ENCODE measurements around the gene SRPRB. TPM values are rescaled to one million over a fixed set of nuclear protein-coding genes. Genes with fewer than 3 reads are reported as not detected.

The SRPRB gene, protein sequence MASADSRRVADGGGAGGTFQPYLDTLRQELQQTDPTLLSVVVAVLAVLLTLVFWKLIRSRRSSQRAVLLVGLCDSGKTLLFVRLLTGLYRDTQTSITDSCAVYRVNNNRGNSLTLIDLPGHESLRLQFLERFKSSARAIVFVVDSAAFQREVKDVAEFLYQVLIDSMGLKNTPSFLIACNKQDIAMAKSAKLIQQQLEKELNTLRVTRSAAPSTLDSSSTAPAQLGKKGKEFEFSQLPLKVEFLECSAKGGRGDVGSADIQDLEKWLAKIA
- 28.9 TPM for polyA plus RNA-seq (2013, experiment 1 of 2)
- polyA plus RNA-seq (2013, experiment 2 of 2) = 29.5 TPM

DNA sequence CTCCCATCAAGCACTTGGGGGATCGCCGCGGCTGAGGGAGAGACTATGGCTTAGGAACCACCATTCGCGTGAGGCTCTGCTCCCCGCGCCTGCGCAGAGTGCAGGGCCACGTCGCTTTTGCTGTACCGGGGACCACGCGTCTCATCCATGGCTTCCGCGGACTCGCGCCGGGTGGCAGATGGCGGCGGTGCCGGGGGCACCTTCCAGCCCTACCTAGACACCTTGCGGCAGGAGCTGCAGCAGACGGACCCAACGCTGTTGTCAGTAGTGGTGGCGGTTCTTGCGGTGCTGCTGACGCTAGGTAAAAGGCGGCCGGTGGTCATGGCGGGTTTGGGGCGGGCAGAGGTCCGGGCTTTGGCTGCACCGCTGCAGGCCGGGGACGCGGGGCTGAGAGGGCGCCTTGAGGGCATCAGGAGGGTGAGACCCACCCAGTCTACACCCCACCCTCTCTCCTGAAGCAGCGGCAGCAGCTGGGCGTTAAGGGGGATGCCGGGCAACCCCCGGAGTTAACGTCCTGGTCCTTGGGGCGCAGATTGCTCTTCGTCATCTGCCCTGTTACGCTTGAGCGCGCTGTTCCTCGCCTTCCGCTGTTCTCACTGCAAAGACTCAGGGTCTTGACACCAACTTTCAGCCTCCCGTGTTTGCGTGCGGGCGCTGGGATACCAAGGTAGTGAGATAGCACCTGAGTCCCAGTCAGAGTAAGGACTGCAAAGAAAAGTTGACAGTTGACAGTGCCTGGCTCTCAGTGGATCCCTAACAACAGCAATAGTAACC lies at the start of gene SRPRB:
TSS of gene SRPRB (plus strand) at position 114 of the 774 bp plus-strand sequence. CDS start at position 148, 34 bp downstream.
- WGBS = under 1% methylated on average over 53 of the region's 53 CpGs
- no peaks in the 10 kb centered on the region; the same call in 1 of the 2 replicates for H3K4me1 ChIP-seq (ENCODE audit: insufficient read depth, low read length)
- no peaks in the 10 kb centered on the region for H3K27me3 ChIP-seq (ENCODE audit: insufficient read depth, low read length)
- H3K9ac ChIP-seq (ENCODE audit: low read depth, low read length) = peak within 1 kb of the TSS; percentile 81
- H3K4me3 ChIP-seq (ENCODE audit: low read length) = peak within 1 kb of the TSS; percentile 93
- H3K9me3 ChIP-seq (ENCODE audit: insufficient read depth, low read depth, low read length) = no peaks in the 10 kb centered on the region
- H3K36me3 ChIP-seq (ENCODE audit: insufficient read depth, low read length) = peaks cover 34% of the 10 kb centered on the region
- H3K27ac ChIP-seq (ENCODE audit: low read depth, low read length) = no peak within 1 kb of the TSS

DNA sequence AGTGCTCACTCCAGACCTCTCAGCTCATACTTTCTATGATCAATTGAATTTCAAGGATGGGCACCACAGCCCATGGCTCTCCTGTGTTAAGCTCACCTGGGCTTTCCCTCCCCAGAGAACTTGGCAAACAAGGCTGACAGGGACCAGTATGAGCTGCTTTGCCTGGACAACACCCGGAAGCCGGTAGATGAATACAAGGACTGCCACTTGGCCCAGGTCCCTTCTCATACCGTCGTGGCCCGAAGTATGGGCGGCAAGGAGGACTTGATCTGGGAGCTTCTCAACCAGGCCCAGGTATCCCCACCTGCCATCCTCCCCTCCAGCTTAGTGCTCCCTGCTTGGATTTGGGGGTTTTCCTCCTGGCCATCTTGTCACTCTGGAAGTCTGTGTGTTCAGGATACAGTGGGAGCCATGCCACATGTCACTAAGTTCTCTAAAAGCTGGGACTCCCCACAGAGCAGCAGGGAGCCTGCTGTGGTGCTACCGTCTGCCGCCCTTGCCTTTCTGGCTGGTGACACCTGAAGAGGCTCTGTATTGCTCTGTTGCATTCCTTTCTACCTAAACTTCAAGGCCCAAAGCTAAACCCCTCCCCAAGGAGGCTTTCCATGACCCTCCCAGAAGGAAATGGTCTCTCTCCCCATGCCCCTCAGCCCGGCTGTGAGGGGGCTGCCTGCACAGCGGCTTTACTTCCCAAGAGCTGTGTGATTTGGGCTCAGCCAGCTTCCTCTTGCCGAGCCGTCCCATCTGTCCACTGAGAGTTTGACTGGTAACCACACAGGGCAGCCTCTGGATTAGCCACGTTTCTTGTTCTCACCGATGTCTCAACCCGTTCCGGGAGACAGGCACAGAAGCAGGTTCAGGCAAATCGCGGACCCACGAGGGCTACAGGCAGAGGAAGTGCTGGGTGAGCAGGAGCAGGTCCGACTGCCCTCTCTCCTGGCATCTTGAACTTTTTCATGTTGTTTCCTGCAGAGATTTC lies 48.6 kb upstream of the SRPRB start:
- Histone ChIP-seq H3K27me3 (ENCODE audit: insufficient read depth, low read length) (no peaks in the 10 kb centered on the region), H3K4me1 (ENCODE audit: insufficient read depth, low read length) (peaks cover 17% of the 10 kb centered on the region), H3K4me3 (ENCODE audit: low read length) (no peak overlapping the region), H3K9ac (ENCODE audit: low read depth, low read length) (no peak overlapping the region), H3K36me3 (ENCODE audit: insufficient read depth, low read length) (no peaks in the 10 kb centered on the region), H3K9me3 (ENCODE audit: insufficient read depth, low read depth, low read length) (no peaks in the 10 kb centered on the region), H3K27ac (ENCODE audit: low read depth, low read length) (no peak overlapping the region)
- 89% methylated on average over 20 of the region's 20 CpGs for WGBS

DNA sequence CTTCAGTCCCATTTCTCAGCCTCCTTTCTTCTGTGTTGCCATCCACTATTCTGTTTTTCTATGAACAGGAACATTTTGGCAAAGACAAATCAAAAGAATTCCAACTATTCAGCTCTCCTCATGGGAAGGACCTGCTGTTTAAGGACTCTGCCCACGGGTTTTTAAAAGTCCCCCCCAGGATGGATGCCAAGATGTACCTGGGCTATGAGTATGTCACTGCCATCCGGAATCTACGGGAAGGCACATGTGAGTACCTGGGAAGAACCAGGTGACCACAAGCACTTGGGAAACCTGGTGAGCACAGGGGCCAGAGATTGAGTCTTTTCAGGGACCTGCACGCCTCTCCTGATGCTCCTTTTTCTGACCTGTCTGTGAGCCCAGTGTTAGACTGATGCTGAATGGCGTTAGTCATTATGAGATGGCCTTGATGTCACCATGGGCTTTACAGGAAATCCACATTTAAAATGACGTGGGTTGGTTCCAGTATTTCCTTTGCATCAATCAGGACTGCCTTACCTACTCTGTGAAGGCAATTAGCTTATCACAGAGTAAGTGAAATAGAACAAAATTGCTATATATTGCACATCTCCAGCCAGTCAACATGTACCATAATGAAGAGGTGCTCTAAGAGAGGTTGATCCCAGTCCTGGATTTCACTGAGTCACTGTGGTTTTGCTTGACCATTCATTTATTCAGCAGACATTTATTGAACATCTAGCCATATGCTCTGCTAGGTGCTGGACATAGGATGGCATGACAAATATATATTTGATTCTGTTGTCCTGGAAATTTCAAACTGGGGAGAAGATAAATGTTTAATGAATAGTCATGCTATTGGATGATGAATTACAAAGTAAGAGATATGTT lies 47.7 kb upstream of the SRPRB start:
- Histone ChIP-seq H3K27ac (ENCODE audit: low read depth, low read length) (no peak overlapping the region), H3K9ac (ENCODE audit: low read depth, low read length) (no peak overlapping the region), H3K4me3 (ENCODE audit: low read length) (no peak overlapping the region), H3K4me1 (ENCODE audit: insufficient read depth, low read length) (peaks cover 17% of the 10 kb centered on the region), H3K27me3 (ENCODE audit: insufficient read depth, low read length) (no peaks in the 10 kb centered on the region), H3K36me3 (ENCODE audit: insufficient read depth, low read length) (no peaks in the 10 kb centered on the region), H3K9me3 (ENCODE audit: insufficient read depth, low read depth, low read length) (no peaks in the 10 kb centered on the region)
- WGBS = 92% methylated on average over 6 of the region's 6 CpGs

DNA sequence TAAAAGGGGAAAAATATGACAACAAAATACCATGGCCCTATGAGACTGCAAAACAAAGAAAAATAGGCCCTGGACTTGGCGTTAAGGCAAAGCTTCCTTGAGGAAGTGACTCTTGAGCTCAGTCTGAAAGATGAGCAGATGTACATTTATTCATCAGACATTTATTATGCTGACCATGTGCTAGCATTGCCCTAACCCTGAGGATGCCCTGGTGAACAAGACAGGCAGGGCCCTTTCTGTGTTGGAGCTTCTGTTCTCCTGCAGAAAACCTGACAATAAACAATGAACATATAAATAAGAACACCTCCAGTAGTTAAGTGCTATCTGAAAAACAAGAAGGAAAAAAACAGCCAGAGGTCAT lies 47.1 kb upstream of the SRPRB start:
- Histone ChIP-seq H3K9ac (ENCODE audit: low read depth, low read length) (no peak overlapping the region), H3K9me3 (ENCODE audit: insufficient read depth, low read depth, low read length) (no peaks in the 10 kb centered on the region), H3K27ac (ENCODE audit: low read depth, low read length) (no peak overlapping the region), H3K4me1 (ENCODE audit: insufficient read depth, low read length) (peaks cover 17% of the 10 kb centered on the region), H3K4me3 (ENCODE audit: low read length) (no peak overlapping the region), H3K27me3 (ENCODE audit: insufficient read depth, low read length) (no peaks in the 10 kb centered on the region), H3K36me3 (ENCODE audit: insufficient read depth, low read length) (no peaks in the 10 kb centered on the region)
- 67% methylated on average over 1 of the region's 1 CpG for WGBS

DNA sequence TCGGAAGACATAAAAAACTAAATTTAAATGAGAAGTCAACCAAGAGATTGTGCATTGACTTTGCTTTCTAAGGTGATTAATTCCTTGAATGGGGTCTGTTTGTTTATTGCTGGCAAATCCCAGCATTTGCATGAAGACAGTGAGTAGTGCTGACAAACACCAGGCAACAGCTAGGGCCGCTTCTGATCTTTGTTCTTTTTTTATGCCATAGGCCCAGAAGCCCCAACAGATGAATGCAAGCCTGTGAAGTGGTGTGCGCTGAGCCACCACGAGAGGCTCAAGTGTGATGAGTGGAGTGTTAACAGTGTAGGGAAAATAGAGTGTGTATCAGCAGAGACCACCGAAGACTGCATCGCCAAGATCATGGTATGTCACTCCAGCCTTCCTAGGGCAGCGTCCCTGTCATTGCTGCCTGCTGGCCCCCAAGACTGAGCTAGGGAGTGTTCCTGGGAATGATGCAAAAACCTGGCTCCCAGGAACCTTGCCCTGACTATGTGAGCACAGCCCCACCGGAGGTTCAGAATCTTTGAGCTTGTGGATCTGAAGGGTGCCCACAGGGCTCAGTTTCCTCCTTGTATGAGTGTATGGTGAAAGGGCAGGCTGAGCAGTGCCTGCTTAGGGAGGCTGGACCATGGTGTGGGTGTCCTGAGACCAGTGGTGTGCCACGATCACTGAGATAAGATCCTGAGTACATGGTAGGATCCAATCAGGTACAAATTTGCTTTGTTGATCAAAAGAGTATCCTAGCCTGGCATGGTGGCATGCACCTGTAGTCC lies 46.5 kb upstream of the SRPRB start:
- H3K27ac ChIP-seq (ENCODE audit: low read depth, low read length) = no peak overlapping the region
- no peaks in the 10 kb centered on the region for H3K9me3 ChIP-seq (ENCODE audit: insufficient read depth, low read depth, low read length)
- peaks cover 17% of the 10 kb centered on the region for H3K4me1 ChIP-seq (ENCODE audit: insufficient read depth, low read length)
- H3K4me3 ChIP-seq (ENCODE audit: low read length) = no peak overlapping the region
- 70% methylated on average over 9 of the region's 9 CpGs for WGBS
- no peak overlapping the region for H3K9ac ChIP-seq (ENCODE audit: low read depth, low read length)
- no peaks in the 10 kb centered on the region for H3K36me3 ChIP-seq (ENCODE audit: insufficient read depth, low read length)
- no peaks in the 10 kb centered on the region for H3K27me3 ChIP-seq (ENCODE audit: insufficient read depth, low read length)

DNA sequence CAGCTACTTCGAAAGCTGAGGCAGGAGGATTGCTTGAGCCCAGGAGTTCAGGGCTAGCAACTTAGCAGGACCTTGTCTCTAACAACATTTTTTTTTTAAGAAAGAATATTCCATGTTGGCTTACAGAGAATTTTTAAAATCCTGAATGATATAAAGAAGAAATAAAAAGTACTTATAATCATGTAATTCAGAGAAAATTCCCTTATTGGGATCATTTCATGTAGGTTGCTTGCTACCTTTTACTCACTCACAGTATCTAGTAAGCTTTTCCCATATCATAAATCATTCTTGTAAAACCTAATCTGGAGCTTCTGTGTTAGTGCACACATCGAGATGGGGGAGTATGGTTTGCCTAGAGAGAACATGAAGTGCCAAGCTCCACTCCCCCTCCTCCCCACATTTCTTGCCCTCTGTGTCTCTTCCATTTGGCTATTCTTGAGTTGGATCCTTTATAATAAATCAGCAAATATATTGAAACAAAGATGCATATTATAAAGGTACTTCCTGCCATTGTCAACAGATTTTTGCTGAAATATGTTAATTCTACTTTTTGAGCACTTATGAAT lies 45.8 kb upstream of the SRPRB start:
- Histone ChIP-seq H3K27me3 (ENCODE audit: insufficient read depth, low read length) (no peaks in the 10 kb centered on the region), H3K9ac (ENCODE audit: low read depth, low read length) (no peak overlapping the region), H3K36me3 (ENCODE audit: insufficient read depth, low read length) (no peaks in the 10 kb centered on the region), H3K9me3 (ENCODE audit: insufficient read depth, low read depth, low read length) (no peaks in the 10 kb centered on the region), H3K27ac (ENCODE audit: low read depth, low read length) (no peak overlapping the region), H3K4me3 (ENCODE audit: low read length) (no peak overlapping the region), H3K4me1 (ENCODE audit: insufficient read depth, low read length) (peaks cover 17% of the 10 kb centered on the region)
- 99% methylated on average over 2 of the region's 2 CpGs for WGBS

DNA sequence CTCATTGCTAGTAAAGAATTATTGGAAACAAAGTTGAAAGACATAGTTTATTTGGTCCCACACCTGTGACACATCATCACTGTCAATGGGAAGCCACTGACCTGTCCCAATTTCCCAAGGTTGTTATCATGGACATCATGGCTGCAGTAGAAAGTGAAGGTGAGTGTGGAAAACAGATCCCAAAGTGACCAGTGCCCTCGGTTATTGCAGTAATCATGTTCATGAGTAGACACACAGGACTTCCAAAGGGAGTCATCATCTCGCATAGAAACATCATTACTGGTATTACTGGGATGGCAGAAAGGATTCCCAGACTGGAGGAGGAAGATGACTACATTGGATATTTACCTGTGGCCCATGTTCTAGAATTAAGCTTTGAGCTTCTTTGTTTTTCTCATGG lies 44.7 kb upstream of the SRPRB start:
- Histone ChIP-seq H3K36me3 (ENCODE audit: insufficient read depth, low read length) (no peaks in the 10 kb centered on the region), H3K27ac (ENCODE audit: low read depth, low read length) (no peak overlapping the region)

DNA sequence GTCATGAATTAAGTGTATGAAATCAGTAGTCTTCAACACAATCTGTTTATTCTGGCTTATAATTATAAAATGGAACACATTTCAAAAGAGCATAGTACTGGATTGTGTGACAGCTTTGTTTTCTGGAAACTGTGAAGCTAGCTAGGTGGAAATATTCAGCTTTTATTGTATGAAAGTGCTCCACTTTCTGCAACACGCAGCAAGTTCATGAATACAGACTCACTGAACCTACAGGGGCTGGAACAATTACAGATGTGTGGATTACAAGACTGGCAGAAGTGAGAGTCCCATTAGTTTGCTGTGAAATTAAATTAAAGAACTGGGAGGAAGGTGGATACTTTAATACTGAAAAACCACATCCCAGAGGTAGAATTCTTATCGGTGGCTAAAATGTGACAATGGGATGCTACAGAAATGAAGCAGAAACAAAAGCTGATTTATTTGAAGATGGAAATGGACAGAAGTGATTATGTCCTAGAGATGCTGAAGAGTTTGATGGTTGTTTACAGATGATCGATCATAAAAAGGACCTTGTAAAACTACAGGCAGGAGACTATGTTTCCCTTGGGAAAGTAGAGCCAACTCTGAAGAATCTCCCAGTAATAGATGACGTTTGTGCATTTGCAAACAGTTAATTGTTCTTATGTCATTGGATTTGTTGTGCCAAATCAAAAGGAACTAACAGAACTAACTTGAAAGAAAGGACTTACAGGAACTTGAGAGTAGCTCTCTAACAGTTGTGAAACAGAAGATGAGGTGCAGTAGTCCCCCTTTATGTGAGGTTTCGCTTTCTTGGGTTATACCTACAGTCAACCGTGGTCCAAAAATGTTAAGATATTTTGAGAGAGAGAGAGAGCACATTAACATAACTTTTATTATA lies 43.8 kb upstream of the SRPRB start:
- H3K4me1 ChIP-seq (ENCODE audit: insufficient read depth, low read length) = peaks cover 17% of the 10 kb centered on the region

More for the DNA sequence above, 44.7 kb upstream of the SRPRB start:
- Histone ChIP-seq H3K9me3 (ENCODE audit: insufficient read depth, low read depth, low read length) (no peaks in the 10 kb centered on the region), H3K27me3 (ENCODE audit: insufficient read depth, low read length) (no peaks in the 10 kb centered on the region), H3K9ac (ENCODE audit: low read depth, low read length) (no peak overlapping the region), H3K4me1 (ENCODE audit: insufficient read depth, low read length) (peaks cover 17% of the 10 kb centered on the region), H3K4me3 (ENCODE audit: low read length) (no peak overlapping the region)
- WGBS = 93% methylated on average over 2 of the region's 2 CpGs

DNA sequence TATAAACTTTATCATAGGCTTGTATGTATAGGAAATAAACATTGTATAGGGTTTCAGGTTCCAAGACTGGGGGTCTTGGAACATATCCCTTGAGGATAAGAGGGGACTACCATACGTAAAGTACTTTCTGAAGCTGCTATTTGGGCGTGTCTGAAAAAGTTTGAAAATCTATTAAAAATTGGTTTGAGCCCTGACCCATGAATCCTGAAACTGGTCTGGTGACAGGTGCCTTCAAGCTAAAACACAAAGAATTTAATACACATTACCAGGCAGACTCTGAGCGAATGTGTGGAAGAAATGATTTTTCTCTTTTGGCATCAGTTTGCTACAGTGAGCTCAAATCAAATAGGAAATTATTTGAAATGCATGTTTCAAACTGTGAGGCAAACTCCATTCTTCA lies 43.1 kb upstream of the SRPRB start:
- Histone ChIP-seq H3K9me3 (ENCODE audit: insufficient read depth, low read depth, low read length) (no peaks in the 10 kb centered on the region), H3K27me3 (ENCODE audit: insufficient read depth, low read length) (no peaks in the 10 kb centered on the region), H3K4me3 (ENCODE audit: low read length) (no peak overlapping the region), H3K36me3 (ENCODE audit: insufficient read depth, low read length) (no peaks in the 10 kb centered on the region), H3K9ac (ENCODE audit: low read depth, low read length) (no peak overlapping the region), H3K4me1 (ENCODE audit: insufficient read depth, low read length) (peaks cover 14% of the 10 kb centered on the region), H3K27ac (ENCODE audit: low read depth, low read length) (no peak overlapping the region)
- 62% methylated on average over 3 of the region's 3 CpGs for WGBS

More for the DNA sequence above, 43.8 kb upstream of the SRPRB start:
- Histone ChIP-seq H3K4me3 (ENCODE audit: low read length) (no peak overlapping the region), H3K9ac (ENCODE audit: low read depth, low read length) (no peak overlapping the region), H3K36me3 (ENCODE audit: insufficient read depth, low read length) (no peaks in the 10 kb centered on the region), H3K27ac (ENCODE audit: low read depth, low read length) (no peak overlapping the region), H3K27me3 (ENCODE audit: insufficient read depth, low read length) (no peaks in the 10 kb centered on the region), H3K9me3 (ENCODE audit: insufficient read depth, low read depth, low read length) (no peaks in the 10 kb centered on the region)
- 91% methylated on average over 6 of the region's 6 CpGs for whole genome bisulfite sequencing
